IPS-11a (cell line): ENCODE measurements around the gene IL4I1.
A peak's percentile ranks its signal among the peaks of the same experiment; 100 is the strongest.

Experiments
- H3K4me3 ChIP-seq: one replicate; pipeline ENCODE4 v1.5.1; 2013; ENCODE audit warnings: low read depth, low read length, control low read depth

Gene IL4I1

DNA sequence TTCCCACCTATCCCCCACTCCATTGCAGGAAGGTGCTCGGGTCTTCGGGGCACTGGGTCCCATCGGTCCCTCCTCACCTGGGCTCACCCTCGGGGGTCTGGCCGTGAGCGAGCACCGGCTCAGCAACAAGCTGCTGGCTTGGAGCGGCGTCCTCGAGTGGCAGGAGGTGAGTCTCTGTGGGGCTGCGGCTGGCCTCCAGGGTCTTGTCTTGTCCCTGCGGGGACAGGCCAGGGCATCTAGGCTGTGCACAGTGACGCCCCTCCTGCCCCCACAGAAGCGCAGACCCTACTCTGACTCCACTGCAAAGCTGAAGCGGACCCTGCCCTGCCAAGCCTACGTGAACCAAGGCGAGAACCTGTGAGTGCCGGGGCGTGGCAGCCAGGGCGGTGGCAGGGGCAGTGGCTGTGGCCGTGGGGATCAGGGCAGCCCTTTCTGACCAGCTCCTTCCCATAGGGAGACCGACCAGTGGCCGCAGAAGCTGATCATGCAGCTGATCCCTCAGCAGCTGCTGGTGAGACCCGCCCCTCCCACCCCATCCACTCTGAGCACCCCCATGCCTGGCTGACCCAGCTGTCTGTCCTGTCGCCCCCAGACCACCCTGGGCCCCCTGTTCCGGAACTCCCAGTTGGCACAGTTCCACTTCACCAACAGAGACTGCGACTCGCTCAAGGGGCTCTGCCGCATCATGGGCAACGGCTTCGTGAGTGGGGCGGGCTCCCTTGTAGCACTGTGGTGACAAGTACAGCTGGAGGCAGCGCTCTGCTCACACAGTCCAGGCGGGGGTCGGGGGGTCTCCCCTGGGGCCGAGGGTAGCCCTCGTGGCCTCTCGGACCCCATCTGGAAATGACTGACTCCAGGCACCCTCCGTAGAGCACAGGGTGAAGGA is 42.1 kb downstream of the IL4I1 start:
- no peak overlapping the region for H3K4me3 ChIP-seq

DNA sequence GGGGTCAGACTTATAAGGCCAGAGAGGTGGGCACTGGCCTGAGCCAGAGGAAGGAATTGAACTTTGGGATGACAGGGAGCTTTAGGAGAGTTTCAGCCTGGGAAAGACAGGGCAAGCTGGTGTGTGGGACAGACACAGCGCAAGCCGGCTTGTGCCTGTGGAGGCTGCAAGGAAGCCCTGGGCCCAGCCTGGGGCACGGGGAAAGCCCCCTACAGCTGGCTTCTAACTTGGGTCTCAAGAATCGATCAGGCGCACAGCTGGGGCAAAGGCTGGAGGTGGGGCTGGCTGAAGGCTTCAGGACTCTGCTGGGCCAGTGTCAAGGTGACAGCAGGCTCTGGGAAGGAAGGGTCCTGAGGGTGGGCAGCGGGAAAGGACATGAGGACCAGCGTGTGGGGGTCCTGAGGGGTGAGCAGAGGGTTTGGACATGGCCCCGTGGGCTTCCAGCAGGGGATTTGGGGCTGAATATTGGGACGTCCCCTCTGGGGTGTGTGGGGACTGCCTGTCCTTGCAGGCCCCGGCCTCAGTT is 42.8 kb downstream of the IL4I1 start:
- H3K4me3 ChIP-seq = no peak overlapping the region

DNA sequence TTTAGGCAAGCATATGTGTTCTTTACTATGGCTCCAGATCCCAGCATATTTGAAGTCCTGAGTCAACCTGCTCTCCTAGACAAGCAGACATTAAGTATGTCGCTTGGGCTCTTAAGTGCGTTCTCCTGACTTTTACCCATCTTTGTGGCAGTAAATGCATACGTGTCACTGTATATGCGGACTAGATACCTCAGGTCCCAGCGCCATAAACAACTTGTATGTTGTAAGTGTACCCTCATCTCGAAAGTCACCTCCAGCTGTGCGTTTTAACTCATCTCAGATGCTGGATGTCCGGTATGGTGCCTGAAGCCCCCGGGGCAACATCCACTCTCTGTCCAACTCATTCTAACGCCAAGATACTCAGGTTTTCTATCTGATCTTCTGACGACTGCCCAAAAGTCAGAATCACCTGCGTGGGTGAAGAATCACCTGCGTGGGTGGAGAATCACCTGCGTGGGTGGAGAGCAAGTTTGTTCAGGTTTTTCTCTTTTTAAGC is 44.0 kb downstream of the IL4I1 start:
- H3K4me3 ChIP-seq = peak overlapping the region; percentile 79

DNA sequence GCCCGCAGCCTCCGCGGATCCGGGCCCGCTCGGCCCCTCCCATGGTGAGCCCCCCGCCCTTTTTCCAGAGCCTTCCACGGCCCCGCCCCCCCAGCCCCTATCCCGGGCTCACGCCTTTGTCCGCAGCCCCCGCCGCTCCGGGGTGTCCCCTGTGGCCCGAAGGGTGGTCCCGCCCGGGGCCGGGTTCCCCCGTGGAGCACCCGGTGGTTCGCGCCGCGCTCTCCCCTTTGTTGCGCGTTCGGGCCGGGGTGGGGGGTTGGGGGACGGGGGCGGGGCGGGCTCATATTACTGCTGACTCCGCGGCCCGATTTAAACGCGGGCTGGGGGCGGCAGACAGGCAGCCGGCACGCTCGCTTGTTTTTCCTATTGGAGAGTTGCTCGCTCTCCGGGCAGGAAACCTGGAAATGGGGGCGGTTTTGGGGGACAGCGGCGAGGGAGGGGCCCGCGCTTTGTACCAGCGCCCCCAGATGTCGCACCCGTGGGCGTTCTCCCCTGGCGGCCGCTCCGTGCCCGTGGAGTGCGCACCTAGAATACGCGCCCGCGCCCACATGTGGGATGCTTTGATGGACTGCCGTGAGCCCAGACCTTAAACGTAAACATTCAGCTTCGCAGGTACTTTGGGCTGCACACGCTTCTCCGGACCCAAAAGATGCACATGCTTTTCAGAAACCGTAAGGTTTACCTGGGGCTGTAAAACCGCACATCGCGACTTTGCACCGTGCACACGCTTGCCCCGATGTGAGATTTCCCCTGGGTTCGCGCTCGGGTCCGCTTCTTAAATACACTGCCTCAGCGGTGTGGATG is 45.0 kb downstream of the IL4I1 start:
- H3K4me3 ChIP-seq = peak overlapping the region; percentile 79

DNA sequence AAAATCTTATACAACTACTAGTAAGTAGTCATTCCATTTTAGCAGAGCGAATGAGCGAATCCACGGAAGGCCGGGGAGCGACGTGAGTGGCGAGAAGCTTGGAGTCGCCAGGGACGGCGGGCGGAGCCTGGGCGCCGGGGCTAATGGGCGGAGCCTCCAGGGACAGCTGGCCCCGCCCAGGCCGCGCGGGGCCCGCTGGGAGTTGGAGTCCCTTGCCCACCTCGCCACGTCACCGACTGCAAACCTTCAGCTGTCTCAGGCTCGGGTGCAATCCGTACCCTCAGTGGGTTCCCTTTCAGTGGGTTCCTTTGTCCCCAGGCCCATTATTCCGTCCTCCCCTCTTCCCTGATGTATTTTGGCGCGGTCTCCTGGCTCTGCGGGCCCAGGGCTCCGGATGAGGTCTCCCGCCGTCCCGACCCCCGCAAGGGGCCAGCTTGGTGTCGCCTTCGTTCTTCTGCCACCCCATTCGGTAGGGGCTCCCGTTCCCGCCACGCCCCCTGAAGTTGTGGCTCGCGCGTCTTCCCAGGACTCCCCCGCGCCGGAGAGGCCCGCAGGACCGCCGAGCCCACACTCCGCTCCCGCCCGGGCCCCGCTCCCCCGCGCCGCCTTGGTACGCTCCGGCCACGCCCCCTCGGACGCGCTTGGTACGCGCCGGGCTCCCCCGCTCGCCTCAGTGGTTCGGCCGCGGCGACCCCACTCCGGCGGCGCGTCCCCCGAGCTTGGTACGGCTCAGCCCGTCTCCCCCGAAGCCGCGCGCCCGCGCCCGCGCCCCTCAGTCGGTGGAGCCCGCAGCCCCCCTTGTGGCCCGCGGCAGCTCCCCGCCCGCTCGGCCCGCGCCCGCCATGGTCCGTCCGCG is 46.0 kb downstream of the IL4I1 start, which contains the start of gene PTOV1:
Gene PTOV1, plus strand, starts transcription at position 673 of the 856 bp plus-strand sequence.
- H3K4me3 ChIP-seq = peak within 1 kb of the TSS; percentile 79

DNA sequence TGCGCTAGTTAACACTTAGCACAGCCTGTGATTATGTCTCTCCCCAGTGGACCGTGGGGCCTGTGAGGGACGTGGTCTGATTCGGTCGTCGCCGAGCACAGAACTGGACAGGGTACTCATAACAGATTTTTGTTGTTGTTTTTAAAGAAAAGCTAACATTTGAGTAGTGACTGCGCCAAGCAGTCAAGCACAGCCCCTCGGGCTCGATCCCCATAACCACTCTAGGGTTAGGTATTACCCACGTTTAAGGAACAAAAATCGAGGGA is 46.5 kb downstream of the IL4I1 start:
- peak overlapping the region; percentile 72 for H3K4me3 ChIP-seq

DNA sequence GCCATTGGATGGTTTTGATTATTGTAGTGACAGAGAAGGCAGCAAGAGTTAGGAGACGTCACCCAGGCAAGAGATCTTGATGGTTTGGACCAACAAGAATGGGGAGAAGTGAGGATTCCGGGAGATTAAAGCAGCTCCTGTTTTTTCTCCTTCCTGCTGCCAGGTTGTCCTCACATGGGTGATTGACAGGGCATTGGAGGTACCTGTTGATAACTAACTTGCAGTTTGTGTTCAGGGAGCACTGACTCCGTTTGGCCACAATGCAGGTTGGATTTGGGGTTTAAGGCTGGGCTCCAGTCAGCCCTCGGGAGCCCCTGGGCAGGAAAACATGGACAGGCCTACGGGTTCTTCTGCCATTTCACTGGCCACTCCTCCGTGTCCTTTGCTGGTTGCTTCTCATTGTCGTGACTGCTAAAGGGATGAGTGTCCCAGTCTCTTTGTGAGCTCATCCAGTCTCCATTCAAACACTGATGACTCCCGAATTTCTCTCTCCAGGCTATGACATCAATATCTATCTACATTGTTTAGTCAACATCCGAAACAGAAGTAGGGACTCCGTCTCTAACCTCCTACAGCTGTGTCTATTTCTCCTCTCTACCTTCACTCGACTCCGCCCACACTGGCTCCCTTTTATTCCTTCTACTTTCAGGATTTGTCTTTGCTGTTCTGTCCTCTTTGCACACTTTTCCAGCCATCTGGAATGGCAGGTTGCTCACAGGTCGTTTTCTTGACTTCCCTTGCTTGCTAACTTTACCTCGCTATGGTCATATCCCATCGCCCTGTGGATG is 47.1 kb downstream of the IL4I1 start:
- peak overlapping the region; percentile 72 for H3K4me3 ChIP-seq

DNA sequence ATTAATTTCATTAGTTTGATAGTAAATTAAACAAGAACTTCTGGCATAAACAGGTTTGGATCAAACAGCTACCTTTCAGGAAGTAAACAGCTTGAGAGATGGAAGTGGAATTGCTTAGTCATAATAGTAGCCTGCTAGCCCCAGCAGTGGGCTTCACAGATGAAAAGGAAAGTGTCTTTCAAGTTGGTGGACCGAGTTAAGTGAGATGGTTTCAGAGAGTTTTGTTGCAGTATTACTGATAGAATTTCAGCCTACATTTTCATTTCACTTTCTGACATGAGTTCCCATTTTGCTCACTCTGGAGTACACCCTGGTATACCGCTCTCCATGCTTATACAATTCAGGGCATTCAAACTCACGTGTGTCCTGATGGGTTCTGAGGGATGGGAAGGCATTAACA is 47.7 kb downstream of the IL4I1 start:
- H3K4me3 ChIP-seq = no peak overlapping the region

DNA sequence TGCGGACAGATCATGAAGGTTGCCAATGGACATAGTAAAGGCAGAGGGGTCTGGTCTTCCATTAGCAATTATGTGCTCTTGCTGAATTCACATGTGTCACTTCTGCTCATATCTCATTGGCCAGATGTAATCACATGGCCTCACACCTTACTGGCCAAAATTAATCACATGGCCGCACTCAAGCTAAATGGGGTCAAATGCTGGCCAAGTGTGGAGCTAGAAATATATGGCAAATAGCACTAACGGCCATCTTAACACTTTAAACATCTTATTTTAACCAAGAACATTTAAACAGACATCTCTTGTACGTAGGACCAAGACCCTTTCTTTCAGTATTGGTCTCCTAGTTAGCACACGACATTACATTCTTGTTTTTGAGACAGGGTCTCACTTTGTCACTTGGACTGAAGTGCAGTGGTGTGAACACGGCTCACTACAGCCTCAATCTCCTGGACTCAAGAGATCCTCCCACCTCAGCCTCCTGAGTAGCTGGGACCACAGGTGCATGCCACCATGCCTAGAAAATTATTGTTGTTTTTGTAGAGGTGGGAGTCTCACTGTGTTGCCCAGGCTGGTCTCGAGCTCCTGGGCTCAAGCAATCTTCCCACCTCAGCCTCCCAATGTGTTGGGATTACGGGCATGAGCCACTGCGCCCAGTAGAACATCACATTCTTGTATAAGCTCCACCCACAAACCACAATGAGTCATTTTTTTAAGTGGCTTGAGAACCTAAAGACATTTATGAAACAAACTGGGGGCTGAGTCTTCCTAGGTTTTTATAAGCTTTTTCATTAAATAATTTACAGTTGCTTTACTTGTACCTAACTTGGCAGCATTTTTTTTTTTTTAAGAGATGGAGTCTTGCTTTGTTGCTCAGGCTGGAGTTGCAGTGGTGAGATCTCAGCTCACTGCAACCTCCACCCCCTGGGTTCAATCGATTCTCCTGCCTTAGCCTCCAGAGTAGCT is 48.7 kb downstream of the IL4I1 start:
- no peak overlapping the region for H3K4me3 ChIP-seq

DNA sequence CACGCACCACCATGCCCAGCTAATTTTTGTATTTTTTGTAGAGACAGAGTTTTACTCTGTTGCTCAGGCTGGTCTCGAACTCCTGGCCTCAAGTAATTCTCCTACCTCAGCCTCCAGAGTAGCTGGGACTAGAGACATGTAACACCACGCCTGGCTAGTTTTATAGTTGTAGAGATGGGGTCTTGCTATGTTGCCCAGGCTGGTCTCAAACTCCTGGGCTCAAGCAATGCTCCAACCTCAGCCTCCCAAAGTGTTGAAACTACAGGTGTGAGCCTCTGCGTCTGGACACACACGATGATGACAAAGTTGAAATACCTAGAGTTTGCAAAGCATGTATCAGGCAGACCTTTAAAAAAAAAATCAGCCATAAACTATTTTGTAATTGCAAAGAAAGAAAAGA is 50.3 kb downstream of the IL4I1 start:
- H3K4me3 ChIP-seq = no peak overlapping the region

DNA sequence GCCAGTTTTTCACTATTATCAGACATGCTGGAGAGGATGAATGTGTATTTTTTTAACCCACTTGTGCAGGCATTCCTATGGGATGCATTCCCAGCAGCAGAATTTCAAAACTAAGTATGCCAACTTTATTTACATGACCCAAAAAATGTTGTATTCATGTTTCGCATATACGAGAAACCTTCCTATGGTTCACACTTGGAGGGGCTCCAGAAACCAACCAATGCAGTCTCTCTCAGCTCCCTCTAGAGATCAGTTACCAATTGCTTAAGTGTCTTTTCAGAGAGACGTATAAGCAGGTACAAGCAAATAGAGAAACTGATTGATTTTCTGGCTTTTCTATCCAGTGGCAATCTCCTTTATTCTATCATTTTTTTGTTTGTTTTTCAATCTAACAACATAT is 51.3 kb downstream of the IL4I1 start:
- no peak overlapping the region for H3K4me3 ChIP-seq

DNA sequence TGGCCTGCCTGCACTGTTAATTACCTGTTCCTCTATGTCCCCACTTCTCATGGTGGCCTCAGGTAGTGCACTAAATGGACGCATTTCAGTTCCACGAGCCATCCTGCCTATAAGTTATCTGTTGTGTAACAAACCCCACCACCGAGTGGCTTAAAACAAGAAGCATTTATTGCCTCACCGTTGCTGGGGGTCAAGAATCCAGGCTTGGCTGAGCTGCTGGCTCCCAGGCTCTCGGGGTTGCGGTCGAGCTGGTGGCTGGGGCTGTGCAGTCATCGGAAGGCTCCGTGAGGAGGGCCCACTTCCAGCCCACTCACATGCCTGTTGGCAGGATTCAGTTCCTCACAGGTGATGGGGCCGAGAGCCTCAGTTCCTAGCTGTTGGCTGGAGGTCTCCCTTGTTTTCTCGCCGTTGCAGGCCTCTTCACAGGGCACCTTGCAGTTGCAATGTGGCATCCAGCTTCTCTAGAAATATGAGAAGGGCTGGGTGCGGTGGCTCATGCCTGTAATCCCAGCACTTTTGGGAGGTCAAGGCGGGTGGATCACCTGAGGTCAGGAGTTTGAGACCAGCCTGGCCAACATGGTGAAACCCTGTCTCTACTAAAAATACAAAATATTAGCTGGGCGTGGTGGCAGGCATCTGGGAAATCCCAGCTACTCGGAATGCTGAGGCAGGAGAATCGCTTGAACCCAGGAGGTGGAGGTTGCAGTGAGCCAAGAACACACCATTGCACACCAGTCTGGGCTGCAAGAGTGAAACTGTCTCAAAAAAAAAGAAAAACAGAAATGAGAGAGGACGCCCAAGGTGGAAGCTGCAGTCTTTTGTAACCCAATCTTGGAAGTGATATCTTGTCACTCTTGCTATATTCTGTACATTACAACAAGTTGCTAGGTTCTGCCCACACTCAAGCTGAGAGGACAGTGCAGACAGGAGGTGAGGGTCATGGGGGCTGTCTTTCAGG is 52.3 kb downstream of the IL4I1 start:
- no peak overlapping the region for H3K4me3 ChIP-seq

DNA sequence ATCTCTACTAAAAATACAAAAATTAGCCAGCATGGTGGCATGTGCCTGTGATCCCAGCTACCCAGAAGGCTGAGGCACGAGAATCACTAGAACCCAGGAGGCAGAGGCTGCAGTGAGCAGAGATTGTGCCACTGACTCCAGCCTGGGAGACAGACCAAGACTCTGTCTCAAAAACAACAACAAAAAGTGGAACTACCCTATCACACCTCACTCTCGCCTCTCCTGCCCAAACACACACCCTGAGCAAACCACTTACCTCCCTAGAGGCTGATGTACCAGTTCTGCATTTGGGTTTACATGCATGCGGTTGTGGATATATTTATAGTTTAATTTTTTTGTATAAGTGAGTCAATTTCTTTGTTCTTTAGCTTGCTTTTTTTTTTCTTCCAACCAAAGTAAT is 53.4 kb downstream of the IL4I1 start:
- H3K4me3 ChIP-seq = no peak overlapping the region

DNA sequence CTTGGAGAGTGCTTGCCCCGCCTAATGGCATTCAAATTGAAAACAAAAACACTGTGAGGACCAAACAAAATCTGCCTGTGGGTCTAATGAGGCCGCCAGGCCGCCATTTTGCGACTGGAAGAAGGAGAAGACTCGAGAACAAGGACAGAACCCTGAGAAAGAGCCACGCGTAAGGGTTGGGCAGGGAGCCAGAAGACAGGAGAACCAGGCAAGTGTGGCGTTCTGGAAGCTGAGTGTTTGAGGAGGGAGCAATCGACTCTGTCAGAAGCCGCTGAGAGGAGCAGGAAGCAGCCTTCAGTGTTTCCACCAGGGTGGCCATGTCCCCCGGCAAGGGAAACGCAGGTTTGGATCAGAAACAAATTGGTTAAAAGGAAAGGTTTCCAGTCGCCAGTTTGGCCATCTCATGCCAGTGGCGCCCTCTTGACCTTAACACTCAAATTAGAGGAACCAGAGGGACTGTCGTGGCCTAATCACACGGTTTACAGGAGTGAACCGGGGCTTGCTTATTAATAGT is 55.9 kb downstream of the IL4I1 start:
- H3K4me3 ChIP-seq = no peak overlapping the region

DNA sequence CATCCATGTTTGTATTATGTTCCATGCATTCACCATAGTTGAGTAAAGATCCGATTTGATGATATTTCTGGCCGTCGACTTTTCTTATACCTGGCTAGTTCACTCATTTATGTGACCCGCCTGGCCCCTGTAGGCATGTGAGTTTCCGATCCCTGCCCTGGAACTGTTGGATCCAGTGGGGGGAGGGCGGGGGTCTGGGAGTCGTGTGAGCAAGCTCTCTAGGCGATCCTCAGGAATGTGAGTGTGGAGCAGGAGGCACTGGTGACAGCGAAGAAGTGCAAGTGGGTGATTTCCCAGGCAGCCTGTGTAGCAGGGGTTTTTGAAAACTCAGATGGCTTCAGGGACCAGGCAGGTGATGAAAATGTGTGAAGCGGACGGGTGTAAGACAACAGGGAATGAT is 56.4 kb downstream of the IL4I1 start:
- no peak overlapping the region for H3K4me3 ChIP-seq

DNA sequence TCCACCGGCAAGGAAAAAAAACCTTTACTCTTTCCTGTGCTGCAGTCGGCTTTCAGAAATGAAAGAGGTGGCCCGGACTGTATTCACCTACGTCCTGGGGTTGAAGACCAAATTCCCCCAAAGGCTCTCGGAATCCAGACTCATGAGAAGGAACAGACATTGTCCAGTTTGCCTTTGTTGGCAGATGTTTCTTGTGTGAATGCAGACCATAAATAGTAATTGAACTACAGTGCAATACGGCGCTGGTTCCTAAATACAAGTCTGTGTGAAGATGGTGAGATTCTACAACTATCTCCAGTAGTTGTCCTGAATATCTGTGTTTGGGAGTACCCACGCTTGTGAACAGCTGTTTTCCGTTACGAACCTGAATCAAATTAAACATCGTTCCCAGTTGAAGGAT is 57.0 kb downstream of the IL4I1 start:
- H3K4me3 ChIP-seq = no peak overlapping the region
